ENCODE data around the gene C10orf67.

The C10orf67 gene

DNA sequence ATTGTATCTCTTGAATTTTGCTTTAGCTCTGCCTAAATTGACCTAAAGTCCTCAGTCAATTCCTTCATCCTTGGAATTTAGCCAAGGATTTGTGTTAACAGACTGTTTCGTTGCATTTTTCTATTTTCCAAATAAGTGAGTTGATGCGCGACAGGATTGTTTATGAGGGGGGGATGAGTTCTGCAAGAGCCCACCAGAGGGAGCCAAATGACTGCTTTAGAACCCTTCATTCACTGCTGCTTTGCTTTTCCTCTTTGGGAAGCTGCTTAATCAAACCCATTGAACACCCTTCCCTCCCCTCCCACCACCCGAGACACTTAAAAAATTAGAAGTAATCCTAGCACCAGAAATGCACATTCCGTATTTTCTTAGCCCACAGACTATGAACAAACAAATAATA is 186.2 kb downstream of the C10orf67 start:
- peak; percentile 33 for DNase-seq (ENCODE audit: low spot score)

DNA sequence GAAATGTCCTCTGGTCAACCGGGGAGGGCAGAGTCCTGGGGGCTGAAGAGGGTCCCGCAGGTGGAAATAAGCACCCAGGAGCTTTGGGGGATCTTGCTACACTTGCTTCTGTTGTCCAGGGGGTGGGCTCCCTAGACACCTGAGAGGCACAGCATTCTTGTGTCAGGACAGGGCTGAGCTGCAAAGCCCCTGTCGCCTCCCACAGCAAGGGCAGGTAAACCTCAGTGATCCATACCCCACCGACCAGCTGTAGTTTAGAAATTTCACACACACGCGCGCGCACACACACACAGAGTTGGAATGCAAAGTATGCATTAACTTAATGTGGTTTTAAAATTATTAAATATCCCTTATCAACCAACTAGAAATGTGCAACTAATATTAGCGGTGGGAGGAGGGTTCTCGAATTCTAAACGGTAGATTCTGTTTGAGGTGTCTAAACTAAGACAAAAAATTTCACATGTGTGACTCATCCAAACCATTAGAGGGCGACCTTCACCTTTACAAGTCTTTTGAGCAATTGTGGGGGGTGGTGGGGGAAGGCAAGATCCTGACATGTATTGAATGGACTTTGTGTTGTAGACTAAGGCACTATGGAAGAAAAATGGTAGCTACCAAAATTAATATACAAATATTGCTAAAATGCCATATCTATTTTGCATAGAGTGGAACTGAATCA is 186.8 kb downstream of the C10orf67 start:
- DNase-seq (ENCODE audit: low spot score): no peak

DNA sequence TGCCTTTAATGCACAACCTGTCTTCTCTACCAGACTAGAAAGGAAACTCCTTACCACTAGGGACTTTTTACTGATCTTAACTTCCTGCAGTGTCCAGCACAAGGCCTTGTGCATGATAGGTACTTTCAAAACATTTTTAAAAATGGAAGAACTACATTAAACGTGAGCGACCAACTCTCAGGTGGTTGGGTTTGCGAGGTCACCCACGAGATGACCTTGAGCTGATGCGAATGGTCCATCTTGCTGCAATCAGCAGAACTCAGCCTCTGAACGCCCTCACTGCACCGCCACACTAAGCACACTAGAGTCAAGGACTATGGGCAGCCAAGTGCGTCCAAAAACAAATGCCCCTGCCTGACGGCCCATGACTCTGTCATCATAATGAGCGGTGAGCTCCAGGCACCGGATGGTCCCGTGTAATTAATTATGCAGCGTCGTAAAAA is 187.3 kb downstream of the C10orf67 start:
- DNase-seq (ENCODE audit: low spot score): no peak

DNA sequence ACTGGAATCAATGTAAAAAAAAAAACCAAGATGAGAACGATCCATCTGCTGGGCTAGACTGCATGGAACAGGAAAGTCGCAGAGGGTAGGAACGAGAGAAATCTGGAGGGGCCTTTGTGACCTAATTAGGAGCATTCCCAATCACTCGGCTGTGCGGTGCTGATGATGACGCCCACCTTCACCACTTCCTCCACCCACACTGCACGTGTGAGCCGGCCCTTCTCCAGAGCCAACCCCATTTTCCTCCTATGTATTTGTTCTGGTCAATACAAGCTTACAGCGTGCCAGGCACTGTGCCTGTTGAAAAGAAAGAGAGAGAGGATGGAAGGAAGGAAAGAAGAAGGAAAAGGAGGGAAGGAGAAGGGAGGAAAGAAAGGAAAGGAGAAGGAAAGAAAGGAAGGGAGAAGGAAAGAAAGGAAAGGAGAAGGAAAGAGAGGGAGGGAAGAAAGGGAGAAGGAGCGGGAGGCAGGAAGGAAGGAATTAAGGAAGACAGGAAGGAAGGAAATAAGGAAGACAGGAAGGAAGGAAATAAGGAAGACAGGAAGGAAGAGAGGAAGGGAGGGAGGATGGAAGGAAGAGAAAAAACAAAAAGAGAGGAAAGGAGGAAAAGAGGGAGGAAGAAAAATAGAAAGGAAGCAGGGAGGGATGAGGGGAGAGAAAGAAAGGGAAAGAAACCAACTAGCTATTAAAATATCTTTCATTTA is 188.0 kb downstream of the C10orf67 start:
- no peak for DNase-seq (ENCODE audit: low spot score)

DNA sequence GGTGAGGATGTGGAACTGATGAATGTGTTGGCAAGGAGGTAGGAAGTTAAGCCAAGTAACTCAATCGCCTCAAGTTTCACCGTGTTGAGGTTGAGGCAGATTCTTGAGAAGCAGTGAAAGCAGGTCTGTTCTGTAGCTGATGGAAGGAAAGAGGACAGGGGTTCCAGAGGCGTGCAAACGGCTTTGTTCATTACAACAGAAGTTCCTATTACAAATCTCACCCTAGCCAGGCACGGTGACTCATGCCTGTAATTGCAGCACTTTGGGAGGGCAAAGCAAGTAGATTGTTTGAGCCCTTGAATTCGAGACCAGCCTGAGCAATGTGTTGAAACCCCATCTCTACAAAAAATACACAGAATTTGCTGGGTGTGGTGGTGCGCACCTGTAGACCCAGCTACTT is 189.4 kb downstream of the C10orf67 start:
- DNase-seq (ENCODE audit: low spot score): no peak
